Memory B cell (primary cell): ENCODE results near the gene RPL6.
A peak's percentile ranks its signal among the peaks of the same experiment; 100 is the strongest.

Source experiments
- ATAC-seq: fragments of 150-1000 bp; cut with Tn5 transposase; 2 replicates; pipeline ENCODE4 v1.10.0; 2021; ENCODE audit warnings: low read depth, mild to moderate bottlenecking, moderate library complexity
- DNase-seq, 2 donors: peaks; one replicate each; pipeline ENCODE4 v3.0.0; 2022; ENCODE audit warnings: low spot score in 2 of 2
- H3K27ac Mint-ChIP-seq: one replicate; pipeline ENCODE4 v1.8.0; 2022; ENCODE audit warnings: mild to moderate bottlenecking, moderate library complexity, mixed read lengths
- H3K27me3 Mint-ChIP-seq: one replicate; pipeline ENCODE4 v1.8.0; 2022; ENCODE audit warnings: mixed read lengths
- H3K36me3 Mint-ChIP-seq: one replicate; pipeline ENCODE4 v1.8.0; 2022; ENCODE audit warnings: mild to moderate bottlenecking, mixed read lengths
- H3K4me1 Mint-ChIP-seq: one replicate; pipeline ENCODE4 v1.8.0; 2022; ENCODE audit warnings: mixed read lengths
- H3K4me3 Mint-ChIP-seq: one replicate; pipeline ENCODE4 v1.8.0; 2022; ENCODE audit warnings: mild to moderate bottlenecking, moderate library complexity, mixed read lengths
- H3K9me3 Mint-ChIP-seq: one replicate; pipeline ENCODE4 v1.8.0; 2022; ENCODE audit warnings: mixed read lengths

The RPL6 gene

GRCh38 chr12:112380663-112381405, 28.6 kb downstream of the RPL6 start:
- no peaks in the 10 kb centered on the region for H3K36me3 Mint-ChIP-seq
- no peaks in the 10 kb centered on the region for H3K9me3 Mint-ChIP-seq
- ATAC-seq (no peak), DNase-seq (no peak)
- peaks cover 17% of the 10 kb centered on the region for H3K4me1 Mint-ChIP-seq
- H3K27ac Mint-ChIP-seq: peak overlapping the region; percentile 88
- H3K27me3 Mint-ChIP-seq: no peaks in the 10 kb centered on the region
- H3K4me3 Mint-ChIP-seq: peak overlapping the region; percentile 93

GRCh38 chr12:112375105-112375504, 34.3 kb downstream of the RPL6 start:
- DNase-seq (no peak), ATAC-seq (no peak)
- peaks cover 2% of the 10 kb centered on the region for H3K36me3 Mint-ChIP-seq
- H3K27me3 Mint-ChIP-seq: no peaks in the 10 kb centered on the region
- H3K27ac Mint-ChIP-seq: no peak overlapping the region
- H3K4me3 Mint-ChIP-seq: no peak overlapping the region
- peaks cover 10% of the 10 kb centered on the region for H3K4me1 Mint-ChIP-seq
- no peaks in the 10 kb centered on the region for H3K9me3 Mint-ChIP-seq

GRCh38 chr12:112374166-112374740, 35.2 kb downstream of the RPL6 start:
- Mint-ChIP-seq H3K4me1 (peaks cover 14% of the 10 kb centered on the region), H3K27me3 (no peaks in the 10 kb centered on the region), H3K36me3 (peaks cover 2% of the 10 kb centered on the region), H3K9me3 (no peaks in the 10 kb centered on the region), H3K27ac (no peak overlapping the region), H3K4me3 (no peak overlapping the region)
- ATAC-seq (no peak), DNase-seq (no peak)

- Mint-ChIP-seq H3K36me3 (peaks cover 4% of the 10 kb centered on the region), H3K4me1 (peaks cover 13% of the 10 kb centered on the region), H3K9me3 (no peaks in the 10 kb centered on the region), H3K4me3 (no peak overlapping the region), H3K27ac (no peak overlapping the region), H3K27me3 (no peaks in the 10 kb centered on the region)
- ATAC-seq: no peak
- no peak for DNase-seq
Measured at GRCh38 chr12:112370868-112371510, 38.4 kb downstream of the RPL6 start.

- peaks cover 13% of the 10 kb centered on the region for H3K4me1 Mint-ChIP-seq
- H3K4me3 Mint-ChIP-seq: no peak overlapping the region
- no peak overlapping the region for H3K27ac Mint-ChIP-seq
- H3K27me3 Mint-ChIP-seq: no peaks in the 10 kb centered on the region
- peaks cover 4% of the 10 kb centered on the region for H3K36me3 Mint-ChIP-seq
- ATAC-seq (no peak), DNase-seq (no peak)
- H3K9me3 Mint-ChIP-seq: no peaks in the 10 kb centered on the region
Measured at GRCh38 chr12:112370199-112370598, 39.2 kb downstream of the RPL6 start.

GRCh38 chr12:112368856-112369255, 40.5 kb downstream of the RPL6 start:
- Mint-ChIP-seq H3K27me3 (no peaks in the 10 kb centered on the region), H3K9me3 (no peaks in the 10 kb centered on the region), H3K27ac (no peak overlapping the region), H3K4me1 (peaks cover 11% of the 10 kb centered on the region), H3K4me3 (no peak overlapping the region), H3K36me3 (peaks cover 1% of the 10 kb centered on the region)
- DNase-seq (no peak), ATAC-seq (no peak)

- Mint-ChIP-seq H3K36me3 (peaks cover 1% of the 10 kb centered on the region), H3K9me3 (no peaks in the 10 kb centered on the region), H3K4me3 (no peak overlapping the region), H3K4me1 (peaks cover 12% of the 10 kb centered on the region), H3K27ac (no peak overlapping the region), H3K27me3 (no peaks in the 10 kb centered on the region)
- no peak for DNase-seq
- no peak for ATAC-seq
Measured at GRCh38 chr12:112367965-112368364, 41.4 kb downstream of the RPL6 start.

GRCh38 chr12:112362310-112362709, 47.1 kb downstream of the RPL6 start:
- Mint-ChIP-seq H3K27me3 (no peaks in the 10 kb centered on the region), H3K27ac (no peak overlapping the region), H3K36me3 (peaks cover 1% of the 10 kb centered on the region), H3K9me3 (no peaks in the 10 kb centered on the region), H3K4me1 (peaks cover 10% of the 10 kb centered on the region), H3K4me3 (no peak overlapping the region)
- ATAC-seq (no peak), DNase-seq (no peak)

- Mint-ChIP-seq H3K27me3 (no peaks in the 10 kb centered on the region), H3K9me3 (no peaks in the 10 kb centered on the region), H3K36me3 (no peaks in the 10 kb centered on the region), H3K27ac (no peak overlapping the region), H3K4me1 (peaks cover 11% of the 10 kb centered on the region), H3K4me3 (no peak overlapping the region)
- DNase-seq: no peak
- no peak for ATAC-seq
Measured at GRCh38 chr12:112361271-112361670, 48.1 kb downstream of the RPL6 start.

GRCh38 chr12:112359290-112359689, 50.1 kb downstream of the RPL6 start:
- H3K27ac Mint-ChIP-seq: no peak overlapping the region
- no peaks in the 10 kb centered on the region for H3K9me3 Mint-ChIP-seq

GRCh38 chr12:112357214-112357613, 52.2 kb downstream of the RPL6 start:
- no peaks in the 10 kb centered on the region for H3K36me3 Mint-ChIP-seq
- no peak overlapping the region for H3K27ac Mint-ChIP-seq
- DNase-seq (no peak), ATAC-seq (no peak)
- H3K27me3 Mint-ChIP-seq: no peaks in the 10 kb centered on the region
- no peaks in the 10 kb centered on the region for H3K9me3 Mint-ChIP-seq
- peaks cover 15% of the 10 kb centered on the region for H3K4me1 Mint-ChIP-seq
- no peak overlapping the region for H3K4me3 Mint-ChIP-seq

More at GRCh38 chr12:112359290-112359689, 50.1 kb downstream of the RPL6 start:
- ATAC-seq: no peak
- Mint-ChIP-seq H3K4me1 (peaks cover 15% of the 10 kb centered on the region), H3K4me3 (no peak overlapping the region), H3K27me3 (no peaks in the 10 kb centered on the region), H3K36me3 (no peaks in the 10 kb centered on the region)
- DNase-seq: no peak
